C4-2B (cell line): Measurements from ENCODE around the gene LAP3.
"Not testable (repeated sequence)": the region's sequence is repeated elsewhere in the genome, so short reads cannot be mapped to it uniquely, and the experiment has no call there.

Experiments used
- ZFX ChIP-seq: fragments of 450-650 bp; IDR thresholded peaks from 2 replicates; pipeline ENCODE4 v1.6.1; 2017
- TF ChIP-seq, protein P1 (sequence below): fragments of 450-650 bp; conservative IDR thresholded peaks from 2 replicates; pipeline ENCODE4 v1.5.1; 2017; ENCODE audit warnings: mild to moderate bottlenecking

DNA sequence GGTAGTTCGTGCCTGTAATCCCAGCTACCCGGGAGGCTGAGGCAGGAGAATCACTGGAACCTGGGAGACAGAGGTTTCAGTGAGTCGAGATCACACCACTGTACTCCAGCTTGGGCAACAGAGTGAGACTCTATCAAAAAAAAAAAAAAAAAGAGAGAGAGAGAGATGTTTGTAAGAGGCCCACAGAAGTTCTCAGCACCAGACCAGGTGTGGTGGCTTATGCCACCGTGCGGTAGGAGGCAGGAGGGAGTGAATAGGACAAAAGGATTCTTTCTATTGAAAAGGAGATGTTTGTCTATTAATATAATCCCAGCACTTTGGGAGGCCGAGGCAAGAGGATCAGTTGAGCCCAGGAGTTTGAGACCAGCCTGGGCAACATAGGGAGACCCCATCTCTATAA lies 39.9 kb upstream of the LAP3 start:
- TF ChIP-seq, protein P1, sequence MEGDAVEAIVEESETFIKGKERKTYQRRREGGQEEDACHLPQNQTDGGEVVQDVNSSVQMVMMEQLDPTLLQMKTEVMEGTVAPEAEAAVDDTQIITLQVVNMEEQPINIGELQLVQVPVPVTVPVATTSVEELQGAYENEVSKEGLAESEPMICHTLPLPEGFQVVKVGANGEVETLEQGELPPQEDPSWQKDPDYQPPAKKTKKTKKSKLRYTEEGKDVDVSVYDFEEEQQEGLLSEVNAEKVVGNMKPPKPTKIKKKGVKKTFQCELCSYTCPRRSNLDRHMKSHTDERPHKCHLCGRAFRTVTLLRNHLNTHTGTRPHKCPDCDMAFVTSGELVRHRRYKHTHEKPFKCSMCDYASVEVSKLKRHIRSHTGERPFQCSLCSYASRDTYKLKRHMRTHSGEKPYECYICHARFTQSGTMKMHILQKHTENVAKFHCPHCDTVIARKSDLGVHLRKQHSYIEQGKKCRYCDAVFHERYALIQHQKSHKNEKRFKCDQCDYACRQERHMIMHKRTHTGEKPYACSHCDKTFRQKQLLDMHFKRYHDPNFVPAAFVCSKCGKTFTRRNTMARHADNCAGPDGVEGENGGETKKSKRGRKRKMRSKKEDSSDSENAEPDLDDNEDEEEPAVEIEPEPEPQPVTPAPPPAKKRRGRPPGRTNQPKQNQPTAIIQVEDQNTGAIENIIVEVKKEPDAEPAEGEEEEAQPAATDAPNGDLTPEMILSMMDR: not testable (repeated sequence)
- TF ChIP-seq ZFX: not testable (repeated sequence)
